ENCODE results near the gene MEMO1. TPM values are rescaled to one million over a fixed set of nuclear protein-coding genes. Genes with fewer than 3 reads are reported as not detected.
"Not testable (repeated sequence)": the region's sequence is repeated elsewhere in the genome, so short reads cannot be mapped to it uniquely, and the experiment has no call there.

MEMO1 gene
- total and polyA plus RNA-seq, 2 donors (not counting 3 experiments of a cell fraction or from before 2014, with no cell fraction given) = 38.6 to 56.2 TPM

DNA sequence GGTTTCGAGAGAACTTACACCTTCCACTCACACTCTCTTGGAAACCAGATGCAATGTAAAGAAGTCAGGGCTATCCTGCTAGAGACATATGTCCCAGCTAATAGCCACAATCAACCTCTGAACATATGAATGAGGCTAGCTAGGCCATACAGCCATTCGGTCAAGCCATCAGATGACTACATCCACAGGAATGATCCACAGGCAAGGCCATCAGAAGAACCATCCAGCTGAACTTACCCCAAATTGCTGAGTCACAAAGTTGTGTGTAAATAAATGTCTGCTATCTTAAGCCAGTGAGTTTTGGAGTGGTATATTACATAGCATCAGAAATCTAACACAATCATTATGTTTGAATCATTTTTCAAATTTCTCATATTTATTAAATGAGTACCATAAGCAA, 47.3 kb upstream of the MEMO1 start:
- H3K9me1 ChIP-seq (replicated peaks; ENCODE audit: control insufficient read depth, extremely low read depth, insufficient read depth, low read length) = no peaks in the 10 kb centered on the region
- TF ChIP-seq POLR2AphosphoS5 (IDR thresholded peaks at IDR 0.05; ENCODE audit: insufficient read depth, low read depth, low read length) (no peak), MYC (IDR thresholded peaks at IDR 0.05; ENCODE audit: low read depth, low read length) (no peak)
- TF ChIP-seq, protein P1, sequence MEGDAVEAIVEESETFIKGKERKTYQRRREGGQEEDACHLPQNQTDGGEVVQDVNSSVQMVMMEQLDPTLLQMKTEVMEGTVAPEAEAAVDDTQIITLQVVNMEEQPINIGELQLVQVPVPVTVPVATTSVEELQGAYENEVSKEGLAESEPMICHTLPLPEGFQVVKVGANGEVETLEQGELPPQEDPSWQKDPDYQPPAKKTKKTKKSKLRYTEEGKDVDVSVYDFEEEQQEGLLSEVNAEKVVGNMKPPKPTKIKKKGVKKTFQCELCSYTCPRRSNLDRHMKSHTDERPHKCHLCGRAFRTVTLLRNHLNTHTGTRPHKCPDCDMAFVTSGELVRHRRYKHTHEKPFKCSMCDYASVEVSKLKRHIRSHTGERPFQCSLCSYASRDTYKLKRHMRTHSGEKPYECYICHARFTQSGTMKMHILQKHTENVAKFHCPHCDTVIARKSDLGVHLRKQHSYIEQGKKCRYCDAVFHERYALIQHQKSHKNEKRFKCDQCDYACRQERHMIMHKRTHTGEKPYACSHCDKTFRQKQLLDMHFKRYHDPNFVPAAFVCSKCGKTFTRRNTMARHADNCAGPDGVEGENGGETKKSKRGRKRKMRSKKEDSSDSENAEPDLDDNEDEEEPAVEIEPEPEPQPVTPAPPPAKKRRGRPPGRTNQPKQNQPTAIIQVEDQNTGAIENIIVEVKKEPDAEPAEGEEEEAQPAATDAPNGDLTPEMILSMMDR (IDR thresholded peaks at IDR 0.05; ENCODE audit: extremely low read depth in 1 of 2, insufficient read depth in 1 of 2, low read depth in 1 of 2, low read length in 2 of 2) = no peak
- intact Hi-C loops (cut with micrococcal nuclease) = no loop called here
- H3K36me3 ChIP-seq (ENCODE audit: control insufficient read depth in 2 of 2, extremely low read depth in 1 of 2, insufficient read depth in 2 of 2, low read length in 2 of 2) = no peaks in the 10 kb centered on the region
- H3K27ac ChIP-seq (ENCODE audit: insufficient read depth, low read depth, low read length) = no peak overlapping the region
- no peak overlapping the region for H3K9ac ChIP-seq (replicated peaks; ENCODE audit: extremely low read depth, insufficient read depth, low read length)
- H2AFZ ChIP-seq (ENCODE audit: low read depth, low read length) = no peak overlapping the region
- ChIA-PET CTCF (no interaction called here), POLR2A (no interaction called here)
- no peak for DNase-seq (ENCODE audit: low read depth, low spot score)
- no peak overlapping the region for H3K4me2 ChIP-seq (ENCODE audit: insufficient read depth, low read length)
- FAIRE-seq = no peak
- peaks cover 9% of the 10 kb centered on the region for H3K4me1 ChIP-seq (ENCODE audit: control insufficient read depth, extremely low read depth, insufficient read depth, low read length)
- no peak overlapping the region for H3K4me3 ChIP-seq (replicated peaks in 1 of 3; ENCODE audit: insufficient read depth in 1 of 3, low read depth in 1 of 3, low read length in 3 of 3)
- no peaks in the 10 kb centered on the region for H3K79me2 ChIP-seq (ENCODE audit: control insufficient read depth, insufficient read depth, low read length)
- no TSS peak for BruUV-seq (replicated peaks)
- dilution Hi-C loops (cut with MboI; ENCODE audit: extremely low pct_ligation_motif_present, low sequenced_read_pairs) = no loop called here
- no peaks in the 10 kb centered on the region for H3K9me3 ChIP-seq (replicated peaks; ENCODE audit: control insufficient read depth, insufficient read depth, low read length)
- H3K27me3 ChIP-seq (ENCODE audit: control insufficient read depth in 2 of 2, insufficient read depth in 2 of 2, low read length in 2 of 2) = no peaks in the 10 kb centered on the region
- no peaks in the 10 kb centered on the region for H4K20me1 ChIP-seq (replicated peaks; ENCODE audit: control insufficient read depth, extremely low read depth, insufficient read depth, low read length)

DNA sequence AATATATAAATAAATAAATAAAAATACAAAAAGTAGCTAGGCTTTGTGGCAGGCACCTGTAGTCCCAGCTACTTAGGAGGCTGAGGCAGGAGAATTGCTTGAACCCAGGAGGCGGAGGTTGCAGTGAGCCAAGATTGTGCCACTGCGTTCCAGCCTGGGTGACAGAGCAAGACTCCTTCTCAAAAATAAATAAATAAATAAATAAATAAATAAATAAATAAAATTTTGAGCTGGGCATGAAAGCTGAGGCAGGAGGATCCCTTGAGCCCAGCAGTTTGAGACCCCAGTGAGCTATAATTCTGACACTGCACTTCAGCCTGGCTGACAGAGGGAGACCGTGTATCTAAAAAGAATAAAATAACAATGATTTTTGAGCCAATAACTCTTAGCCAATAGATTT, 43.8 kb upstream of the MEMO1 start:
- H3K79me2 ChIP-seq (ENCODE audit: control insufficient read depth, insufficient read depth, low read length); H3K9me3 ChIP-seq (replicated peaks; ENCODE audit: control insufficient read depth, insufficient read depth, low read length); H3K4me3 ChIP-seq (replicated peaks in 1 of 3; ENCODE audit: insufficient read depth in 1 of 3, low read depth in 1 of 3, low read length in 3 of 3); H3K4me1 ChIP-seq (ENCODE audit: control insufficient read depth, extremely low read depth, insufficient read depth, low read length); FAIRE-seq; H3K9ac ChIP-seq (replicated peaks; ENCODE audit: extremely low read depth, insufficient read depth, low read length); BruUV-seq (replicated peaks); H3K36me3 ChIP-seq (ENCODE audit: control insufficient read depth in 2 of 2, extremely low read depth in 1 of 2, insufficient read depth in 2 of 2, low read length in 2 of 2); DNase-seq (ENCODE audit: low read depth, low spot score); H4K20me1 ChIP-seq (replicated peaks; ENCODE audit: control insufficient read depth, extremely low read depth, insufficient read depth, low read length); H3K27me3 ChIP-seq (ENCODE audit: control insufficient read depth in 2 of 2, insufficient read depth in 2 of 2, low read length in 2 of 2); H3K9me1 ChIP-seq (replicated peaks; ENCODE audit: control insufficient read depth, extremely low read depth, insufficient read depth, low read length); H3K27ac ChIP-seq (ENCODE audit: insufficient read depth, low read depth, low read length); H3K4me2 ChIP-seq (ENCODE audit: insufficient read depth, low read length); POLR2A ChIA-PET; dilution Hi-C loops (cut with MboI; ENCODE audit: extremely low pct_ligation_motif_present, low sequenced_read_pairs); H2AFZ ChIP-seq (ENCODE audit: low read depth, low read length); intact Hi-C loops (cut with micrococcal nuclease): not testable (repeated sequence)
- CTCF ChIA-PET = interaction anchor here (0.7 to 1.8 kb wide), 4 partner anchors 9 to 194 kb away, joined by 3 to 10 read pairs (median 4); partner anchors contain the start of genes DPY30 and SPAST

Measured in endothelial cell of umbilical vein (primary cell).